Measurements from ENCODE around the gene SORCS3.

Gene SORCS3

DNA sequence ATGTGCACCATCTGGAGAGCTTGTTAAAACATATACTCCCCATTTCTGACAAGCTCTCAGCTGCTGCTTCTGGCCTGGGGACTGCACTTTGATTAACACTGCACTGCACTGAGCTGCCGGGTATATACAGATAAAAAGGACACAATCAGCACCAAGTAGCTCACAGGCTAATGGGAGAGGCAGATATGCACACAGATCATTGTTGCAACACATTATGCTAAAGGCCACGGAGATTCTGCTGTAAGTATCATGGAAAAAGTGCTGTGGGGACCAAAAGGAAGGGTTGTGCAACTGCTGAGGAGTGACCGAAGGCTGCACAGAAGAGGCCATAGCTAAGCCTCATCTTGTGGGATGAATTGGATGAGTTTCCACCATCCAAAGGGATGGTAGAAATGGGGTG is 455.2 kb downstream of the SORCS3 start:
- no peak for DNase-seq (ENCODE audit: low read depth, low spot score)

DNA sequence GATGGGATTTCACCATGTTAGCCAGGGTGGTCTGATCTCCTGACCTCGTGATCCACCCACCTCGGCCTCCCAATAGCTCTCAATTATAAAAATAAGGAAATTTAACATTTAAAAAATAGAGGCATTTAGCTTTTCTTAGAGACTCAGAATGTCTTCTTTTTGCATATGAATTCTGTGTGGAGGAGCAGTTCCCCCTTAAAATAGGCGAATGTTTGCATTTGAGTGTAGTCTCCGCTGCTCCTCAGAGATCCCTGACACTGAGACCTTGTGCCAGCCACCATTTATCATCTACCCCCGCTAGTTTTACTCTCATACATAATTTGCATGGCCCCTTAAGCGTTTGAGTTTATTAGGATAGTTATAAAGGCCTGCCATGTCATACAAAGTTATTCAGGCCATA is 461.9 kb downstream of the SORCS3 start:
- DNase-seq (ENCODE audit: low read depth, low spot score): no peak

DNA sequence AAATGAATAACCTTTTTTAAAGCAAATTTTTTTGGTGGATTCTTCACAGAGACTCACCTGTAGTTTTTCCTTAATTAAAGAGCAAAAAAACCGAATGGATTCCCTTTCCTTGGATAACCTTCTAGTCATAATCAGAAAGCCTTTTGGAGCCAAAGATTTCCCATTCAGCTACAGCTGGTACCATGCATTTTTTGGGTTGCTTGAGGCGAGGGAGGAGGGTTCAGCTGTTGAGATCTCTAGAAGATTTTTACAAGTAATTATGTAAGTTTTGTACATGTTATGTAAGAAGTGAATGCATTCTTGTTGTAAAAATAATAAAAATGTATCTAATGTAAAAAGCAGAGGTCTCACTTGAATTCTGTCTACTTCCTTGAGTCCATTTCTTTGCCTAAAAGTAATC is 463.2 kb downstream of the SORCS3 start:
- DNase-seq (ENCODE audit: low read depth, low spot score): no peak

DNA sequence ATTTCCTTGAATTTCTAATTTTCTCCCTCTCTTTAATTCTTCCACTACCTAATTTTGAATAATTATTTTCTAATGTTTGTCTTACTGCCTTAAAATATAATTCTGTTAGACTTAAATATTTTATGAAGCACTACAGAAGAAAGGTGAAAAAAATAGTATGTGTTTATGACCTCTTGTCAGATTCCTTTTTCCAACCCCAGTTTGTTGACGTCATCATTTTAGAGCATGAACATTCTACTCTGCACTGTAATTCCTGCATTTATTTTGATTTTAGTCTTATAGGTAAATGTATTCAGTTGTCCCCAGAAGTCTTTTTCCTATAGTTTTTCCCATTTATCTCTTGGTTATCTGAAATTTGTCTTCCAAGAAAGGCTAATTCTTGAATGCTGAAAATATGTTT is 468.1 kb downstream of the SORCS3 start:
- DNase-seq (ENCODE audit: low read depth, low spot score): no peak

DNA sequence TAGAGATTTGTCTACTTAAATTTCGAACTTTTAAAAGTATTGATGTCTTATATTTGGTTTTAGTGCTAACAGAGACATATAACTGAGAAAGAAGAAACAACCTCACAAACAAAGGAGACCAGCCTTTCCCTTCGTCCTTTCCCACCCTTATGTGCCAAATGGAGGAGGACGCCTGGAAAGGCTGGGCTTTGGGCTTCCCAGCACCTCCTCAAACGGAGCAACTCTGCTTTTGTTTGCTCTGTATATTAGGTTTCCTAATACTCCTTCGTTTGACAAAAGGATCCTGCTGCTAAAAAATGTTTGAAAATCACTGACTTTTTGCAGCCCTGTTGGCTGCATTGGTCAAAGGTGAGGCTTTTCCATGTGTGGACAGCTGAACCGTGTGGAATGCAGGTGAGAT is 471.8 kb downstream of the SORCS3 start:
- DNase-seq (ENCODE audit: low read depth, low spot score): no peak

DNA sequence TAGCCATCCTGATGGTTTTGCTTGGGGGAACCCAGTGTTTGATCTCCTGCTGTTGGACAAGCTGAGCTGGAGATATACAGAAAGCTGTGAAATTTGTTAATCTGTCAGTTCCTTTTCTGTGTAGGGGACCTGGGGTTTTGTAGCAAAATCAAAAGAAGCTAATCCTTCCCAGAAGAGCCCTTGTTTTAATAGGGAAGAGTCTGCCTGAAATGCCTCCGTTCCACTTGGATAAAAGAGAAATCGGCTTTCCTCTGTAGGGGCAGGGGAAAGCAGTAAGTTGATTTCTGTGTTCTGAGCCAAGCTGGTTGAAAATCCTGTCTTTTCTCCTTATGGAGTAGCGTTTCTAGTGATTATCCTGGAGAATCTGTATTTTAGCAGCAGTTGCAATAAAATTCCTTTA is 472.6 kb downstream of the SORCS3 start:
- DNase-seq (ENCODE audit: low read depth, low spot score): no peak

DNA sequence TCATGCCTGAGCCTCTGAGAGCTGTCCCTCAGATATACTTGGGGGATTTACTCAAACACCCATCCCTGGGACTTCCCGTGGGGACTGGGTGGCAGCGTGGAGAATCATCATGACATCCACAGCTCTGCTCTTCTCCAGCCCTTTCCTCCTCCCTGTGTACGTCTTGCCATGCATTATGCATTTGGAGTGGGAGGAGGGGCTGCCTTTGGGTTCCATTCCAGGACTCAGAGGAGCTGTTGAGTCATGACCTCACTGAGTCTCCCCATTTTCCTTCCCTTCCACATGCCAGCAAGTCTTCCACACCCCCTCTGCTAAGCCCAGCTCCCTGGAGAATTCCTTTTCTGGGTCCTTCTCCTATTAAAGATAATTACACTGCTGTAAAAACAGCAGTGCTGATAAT is 480.7 kb downstream of the SORCS3 start:
- DNase-seq (ENCODE audit: low read depth, low spot score): peak; percentile 31

DNA sequence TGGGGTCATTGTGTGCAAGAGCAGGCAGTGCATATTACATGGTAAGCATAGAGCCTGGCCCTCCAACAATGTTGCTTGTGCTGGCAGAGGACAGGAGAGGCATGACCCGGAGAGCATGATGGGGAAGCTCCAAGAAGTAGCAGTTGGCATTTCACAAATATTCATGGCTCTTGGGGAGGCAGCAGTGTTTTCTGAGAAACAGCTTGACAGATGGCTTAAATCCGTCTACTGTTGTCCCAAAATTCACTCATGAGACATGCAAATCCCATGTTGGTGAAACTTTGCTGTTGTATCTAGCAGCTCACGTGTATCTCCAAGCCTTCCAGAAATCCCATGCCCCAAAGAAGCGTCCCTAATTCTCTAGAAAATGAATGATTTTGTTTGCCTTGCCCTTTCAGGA is 487.0 kb downstream of the SORCS3 start:
- DNase-seq (ENCODE audit: low read depth, low spot score): no peak

DNA sequence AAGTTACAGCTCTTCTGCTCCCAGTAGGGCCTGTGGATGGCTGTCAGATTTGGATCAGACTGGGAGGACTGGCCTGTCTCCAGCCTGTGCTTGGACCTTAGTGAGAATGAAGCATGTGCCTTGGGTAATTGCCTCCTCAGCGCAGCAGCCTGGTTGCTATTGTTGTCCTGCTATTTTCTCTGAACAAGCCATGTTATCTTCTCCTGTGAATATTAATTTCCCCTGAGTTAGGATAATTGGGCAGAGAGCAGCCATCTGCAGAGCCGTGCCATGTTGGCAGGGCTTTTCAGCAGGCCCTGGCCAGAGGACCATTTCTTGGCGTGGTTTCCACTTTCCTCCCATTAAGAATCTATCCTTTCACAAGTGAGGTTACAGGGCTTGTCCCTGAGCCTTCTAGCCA is 497.3 kb downstream of the SORCS3 start:
- DNase-seq (ENCODE audit: low read depth, low spot score): peak; percentile 38

DNA sequence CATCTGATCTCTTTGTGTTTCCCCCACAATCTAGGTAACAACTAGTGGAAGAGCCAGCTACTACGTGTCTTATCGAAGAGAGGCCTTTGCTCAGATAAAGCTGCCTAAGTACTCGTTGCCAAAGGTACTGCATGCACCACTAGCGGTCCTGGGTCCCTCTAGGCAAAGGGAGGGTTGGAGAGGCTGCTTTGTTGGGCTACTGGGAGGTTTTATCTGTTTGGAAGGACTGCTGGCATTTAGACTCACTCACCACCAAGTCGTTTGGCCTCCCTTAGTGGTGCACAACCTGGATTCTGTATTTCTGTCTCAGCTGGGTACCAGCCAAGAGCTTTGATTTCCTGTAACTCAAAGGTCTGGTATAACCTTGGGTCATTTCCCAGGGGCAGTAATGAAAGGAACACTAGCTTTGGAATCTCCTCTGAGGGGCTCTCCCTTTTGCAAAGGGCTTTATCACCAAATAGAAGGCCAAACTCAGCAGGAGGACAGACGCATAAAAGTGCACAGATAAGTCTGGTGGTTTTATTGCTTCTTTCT is 498.3 kb downstream of the SORCS3 start:
- DNase-seq (ENCODE audit: low read depth, low spot score): peak; percentile 13

DNA sequence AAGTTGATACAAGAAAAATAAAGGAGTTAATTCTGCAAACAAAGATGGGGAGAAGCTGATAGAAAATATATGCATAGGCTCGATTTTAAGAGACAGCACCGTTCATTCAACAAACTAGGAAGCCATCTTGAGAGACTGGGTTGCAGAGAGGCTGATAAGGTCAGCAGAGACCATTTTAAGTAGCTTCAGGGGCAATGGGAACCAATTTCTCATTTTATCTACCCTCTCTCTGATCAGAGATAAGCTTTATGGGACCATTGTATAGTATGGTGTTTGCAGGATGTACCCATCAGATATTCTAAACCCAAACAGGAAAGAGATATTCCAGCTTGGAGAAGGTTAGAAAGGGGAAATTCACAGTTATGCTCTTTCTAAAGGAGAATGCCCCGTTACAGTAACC is 499.5 kb downstream of the SORCS3 start:
- no peak for DNase-seq (ENCODE audit: low read depth, low spot score)

DNA sequence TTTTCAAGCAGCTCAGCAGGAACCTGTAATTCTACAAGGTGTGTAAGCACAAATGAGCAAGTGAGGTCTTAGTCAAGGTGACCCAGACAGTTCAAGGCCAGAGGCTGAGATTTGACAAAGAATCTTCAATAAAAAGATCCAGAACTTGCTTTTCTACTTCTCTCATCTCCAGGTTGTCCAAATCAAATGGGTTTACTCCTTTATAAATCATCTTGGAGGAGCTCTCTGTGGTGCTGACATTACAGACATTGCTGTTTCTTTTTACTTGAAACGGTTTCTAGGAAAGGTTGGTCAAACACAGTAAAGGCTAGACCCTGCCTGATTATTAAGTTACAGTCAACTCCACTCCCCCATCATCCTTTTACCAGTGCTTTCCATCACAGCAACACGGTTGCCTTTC is 504.6 kb downstream of the SORCS3 start:
- DNase-seq (ENCODE audit: low read depth, low spot score): peak; percentile 15

DNA sequence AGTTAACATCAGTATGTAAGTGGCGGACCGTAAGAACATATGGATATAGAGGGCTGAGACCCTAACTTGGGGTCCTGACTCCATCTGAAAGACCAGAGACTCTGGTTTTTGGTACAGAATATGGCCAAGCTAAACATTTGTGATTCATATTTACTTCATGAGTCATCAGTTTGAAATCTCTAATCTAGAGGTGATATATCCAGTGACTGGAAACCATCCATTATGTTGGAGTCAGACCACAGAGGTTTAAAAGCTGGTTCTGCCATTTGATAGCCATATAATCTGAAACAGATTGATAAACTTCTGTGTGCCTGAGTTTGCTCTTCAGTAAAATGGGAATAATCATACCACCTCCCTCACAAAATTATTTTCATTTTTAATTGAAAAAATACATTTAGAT is 505.3 kb downstream of the SORCS3 start:
- peak; percentile 9 for DNase-seq (ENCODE audit: low read depth, low spot score)

DNA sequence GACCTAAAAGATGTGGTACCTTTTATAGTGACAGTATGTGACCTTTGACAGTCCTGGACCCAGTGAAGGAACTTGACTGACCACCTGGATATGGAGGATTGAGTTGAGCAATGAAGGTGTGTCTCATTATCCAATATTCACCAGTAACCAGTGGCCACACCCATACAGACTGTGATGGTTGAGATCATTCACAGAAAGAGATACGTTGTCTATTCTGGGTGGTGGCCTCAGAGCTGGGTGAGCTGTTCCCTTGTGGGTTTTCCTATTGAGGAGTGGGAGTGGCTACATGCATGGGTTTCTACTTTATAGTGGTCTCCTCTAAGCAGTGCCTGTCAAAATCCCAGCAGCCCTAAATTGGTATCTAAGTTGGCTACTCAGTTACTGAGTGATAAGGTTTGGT is 507.4 kb downstream of the SORCS3 start:
- peak; percentile 2 for DNase-seq (ENCODE audit: low read depth, low spot score)

DNA sequence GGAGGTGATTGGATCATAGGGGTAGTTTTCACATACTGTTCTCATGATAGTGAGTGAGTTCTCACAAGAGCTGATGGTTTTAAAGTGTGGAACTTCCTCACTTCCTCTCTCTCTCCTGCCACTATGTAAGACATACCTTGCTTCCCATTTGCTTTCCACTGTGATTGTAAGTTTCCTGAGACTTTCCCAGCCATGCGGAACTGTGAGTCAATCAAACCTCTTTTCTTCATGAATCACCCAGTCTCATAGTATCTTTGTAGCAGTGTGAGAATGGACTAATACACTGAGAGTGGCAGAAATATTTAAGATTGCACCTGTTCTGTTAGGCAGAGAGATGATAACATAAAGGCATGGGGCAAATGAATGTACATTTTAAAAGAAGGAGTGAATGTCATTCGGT is 507.8 kb downstream of the SORCS3 start:
- peak; percentile 32 for DNase-seq (ENCODE audit: low read depth, low spot score)

DNA sequence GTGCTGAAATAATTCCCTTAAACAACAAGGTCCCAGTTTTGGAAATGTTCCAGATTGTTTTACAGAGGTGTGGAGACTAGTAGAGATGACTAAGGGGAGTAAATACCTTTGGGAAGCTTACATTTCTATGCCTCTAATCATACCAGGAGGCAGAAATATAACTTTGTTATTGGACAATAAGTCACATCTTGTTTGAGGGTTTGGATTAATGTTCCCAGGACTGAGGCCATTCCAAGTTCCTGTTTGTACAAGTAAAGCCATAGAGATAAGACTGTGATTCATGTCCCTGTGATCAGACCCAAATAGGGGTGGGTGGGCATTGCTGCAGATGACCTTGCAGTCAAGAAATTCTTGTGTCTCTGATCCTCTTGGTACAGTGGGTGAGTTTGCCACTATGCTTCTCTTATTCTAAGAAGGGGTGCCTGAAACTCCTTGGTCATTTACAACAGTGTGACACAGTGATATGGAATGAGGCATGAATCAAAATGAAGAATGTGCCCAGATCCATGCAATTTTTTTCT is 508.3 kb downstream of the SORCS3 start:
- DNase-seq (ENCODE audit: low read depth, low spot score): peak; percentile 65

DNA sequence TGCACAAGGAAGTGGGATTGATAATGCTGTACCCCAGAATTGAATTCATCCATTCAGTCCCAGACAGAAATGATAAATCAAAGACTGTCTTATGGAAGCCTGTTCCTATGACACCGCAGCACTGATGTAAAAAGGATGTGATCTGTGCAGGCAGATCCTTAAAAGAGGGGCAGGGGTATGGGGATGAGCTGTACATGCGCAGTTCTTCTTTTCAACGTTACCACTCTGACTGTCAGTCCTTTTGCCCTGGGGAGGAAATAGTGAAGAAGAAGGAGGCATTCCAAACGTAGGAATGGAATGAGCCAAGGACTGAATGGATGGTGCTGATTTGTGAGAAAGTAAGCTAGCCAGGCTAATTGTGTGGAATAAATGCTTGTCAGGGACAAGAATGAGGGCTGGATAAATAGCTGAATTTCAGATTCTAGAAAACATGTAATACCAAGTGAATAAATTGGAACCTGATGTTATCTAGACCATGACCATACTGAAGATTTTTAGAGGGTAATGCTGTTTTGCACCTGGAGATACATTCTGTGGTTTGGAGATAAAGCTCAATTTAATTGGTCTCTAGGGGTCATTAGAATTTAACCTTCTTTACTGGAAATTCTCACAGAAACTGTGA is 509.3 kb downstream of the SORCS3 start:
- peak; percentile 61 for DNase-seq (ENCODE audit: low read depth, low spot score)

DNA sequence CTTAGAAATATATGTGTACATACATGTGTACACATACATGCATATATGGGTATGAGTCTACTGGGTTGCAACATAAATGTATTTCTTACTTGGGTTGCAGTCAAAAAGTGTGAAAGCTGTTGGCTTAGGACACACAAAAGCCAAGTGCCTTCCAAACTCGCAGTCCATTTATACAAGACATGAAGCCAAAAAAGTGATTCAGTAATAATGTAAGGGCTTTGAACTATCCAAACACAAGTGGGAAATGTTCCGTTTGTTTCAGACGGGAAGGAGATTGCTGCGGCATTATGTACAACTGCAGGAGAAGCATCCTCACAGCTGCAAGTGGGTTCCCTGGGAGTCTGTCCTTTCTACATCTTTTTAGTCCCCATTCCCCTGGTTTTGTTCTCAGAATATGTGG is 513.6 kb downstream of the SORCS3 start:
- DNase-seq (ENCODE audit: low read depth, low spot score): no peak

DNA sequence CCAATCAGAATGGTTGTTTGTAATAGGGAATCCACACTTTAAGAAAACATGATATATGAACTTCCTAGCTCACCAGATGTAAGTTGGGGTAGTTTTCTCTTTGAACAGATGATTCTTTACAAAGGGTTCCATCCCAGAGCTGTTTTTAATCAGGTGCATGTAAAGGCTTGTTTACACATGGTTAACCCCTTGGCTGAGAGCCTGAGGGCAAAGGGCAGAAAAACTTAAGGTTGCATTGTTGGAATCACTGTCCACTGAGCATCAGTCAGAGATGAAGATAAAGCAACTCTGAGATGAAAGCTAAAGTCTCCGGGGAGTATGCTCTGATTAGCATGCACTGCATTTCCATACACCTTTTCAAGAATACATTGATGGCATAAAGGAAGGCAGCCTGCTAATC is 518.2 kb downstream of the SORCS3 start:
- no peak for DNase-seq (ENCODE audit: low read depth, low spot score)

DNA sequence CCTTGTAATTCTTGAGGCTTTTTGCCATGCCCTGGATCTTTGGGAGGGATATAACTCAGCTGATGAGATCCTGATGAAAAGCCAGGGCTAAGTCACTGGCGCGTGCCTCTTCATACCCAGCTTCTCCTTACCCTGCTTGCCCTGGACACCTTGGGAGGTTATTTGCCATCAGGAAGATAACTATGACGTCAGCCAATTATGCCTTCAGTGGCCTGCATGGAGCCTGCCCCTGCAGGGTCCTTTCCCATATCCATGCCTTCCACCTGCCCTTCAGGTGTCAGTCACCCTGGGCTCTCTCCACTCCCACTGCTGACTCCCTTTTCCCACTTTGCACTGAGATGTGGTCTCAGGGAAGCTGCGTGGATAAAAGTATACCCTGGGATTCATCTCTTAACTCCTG is 520.1 kb downstream of the SORCS3 start:
- no peak for DNase-seq (ENCODE audit: low read depth, low spot score)

DNA sequence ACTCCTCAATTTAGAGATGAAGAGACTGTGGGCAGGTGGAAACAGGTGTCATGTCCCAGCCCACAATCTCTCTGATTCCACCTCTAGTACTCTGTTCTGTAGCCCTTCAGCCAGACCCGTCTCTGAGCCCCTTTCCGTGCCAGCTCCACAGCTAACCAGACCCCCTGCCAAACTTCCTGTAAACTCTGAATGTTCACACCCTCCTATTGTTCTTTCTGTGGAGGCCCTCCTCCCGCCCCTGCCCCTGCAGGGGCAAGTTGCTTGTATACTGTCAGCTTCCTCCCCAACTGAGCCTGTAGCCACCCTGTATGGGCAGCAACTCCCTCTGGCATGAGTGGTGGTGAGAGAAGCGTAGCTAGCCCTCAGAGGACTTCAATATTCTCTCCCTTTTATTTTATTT is 520.7 kb downstream of the SORCS3 start:
- DNase-seq (ENCODE audit: low read depth, low spot score): no peak

DNA sequence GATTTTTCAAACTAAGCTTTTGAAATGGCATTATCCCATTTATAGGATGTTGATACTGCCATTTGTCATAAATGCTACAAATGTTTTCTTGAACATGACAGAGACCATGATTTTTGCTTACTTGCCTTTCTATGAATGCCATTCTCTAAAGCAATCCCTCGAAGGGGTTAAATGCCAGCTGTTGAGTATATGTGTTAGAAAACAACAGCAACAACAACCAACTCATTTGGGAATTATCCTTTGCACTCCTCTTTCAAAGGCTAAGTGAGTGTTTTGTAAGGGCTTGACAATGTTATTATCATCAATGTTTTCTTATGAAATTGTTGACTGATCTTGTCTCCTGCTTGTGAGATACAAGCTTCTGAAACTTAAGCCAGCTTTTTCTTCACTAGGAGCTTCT is 529.4 kb downstream of the SORCS3 start:
- no peak for DNase-seq (ENCODE audit: low read depth, low spot score)

DNA sequence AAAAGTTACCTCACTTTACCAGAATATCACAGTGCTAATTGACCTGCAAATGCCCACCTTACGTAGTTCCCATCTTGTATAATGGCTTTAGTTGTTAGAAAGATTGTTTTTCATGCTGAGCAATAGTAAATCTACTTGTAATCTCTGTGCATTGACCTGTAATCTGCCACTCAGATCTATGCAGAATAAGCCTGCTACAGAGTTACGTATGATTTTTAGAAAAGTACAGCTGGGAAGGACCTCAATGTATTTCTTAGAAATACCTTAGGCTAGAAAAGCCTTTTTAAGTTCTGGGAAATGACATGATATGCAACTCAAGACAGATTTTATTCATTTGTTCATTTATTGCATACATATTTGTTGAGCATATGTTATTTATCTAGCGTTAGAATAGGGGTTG is 530.9 kb downstream of the SORCS3 start:
- DNase-seq (ENCODE audit: low read depth, low spot score): no peak

DNA sequence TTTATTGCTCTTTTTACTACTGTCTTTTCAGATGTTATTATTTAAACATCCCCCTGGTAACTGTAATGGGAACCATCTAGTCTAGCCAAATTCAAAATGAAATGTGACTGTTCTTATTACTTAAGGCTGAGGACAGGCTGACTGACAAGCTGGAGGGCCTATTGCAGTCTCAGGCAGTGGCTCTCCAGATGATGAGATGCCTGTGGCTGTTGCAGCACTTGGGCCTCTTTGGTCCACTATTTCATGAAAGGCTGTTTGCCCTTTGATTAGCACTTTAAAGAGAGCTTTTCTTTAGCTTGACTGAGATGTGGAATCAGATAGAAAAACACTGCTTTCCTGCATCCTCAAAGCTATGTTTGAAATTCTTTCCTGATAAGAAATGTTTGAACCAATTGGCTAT is 540.5 kb downstream of the SORCS3 start:
- DNase-seq (ENCODE audit: low read depth, low spot score): peak; percentile 32
